HG03520 (cell line): ENCODE data around the gene ZNF441.
"Not testable (repeated sequence)": the region's sequence is repeated elsewhere in the genome, so short reads cannot be mapped to it uniquely, and the experiment has no call there.

Experiments
- ATAC-seq: cut with Tn5 transposase; IDR thresholded peaks from one replicate; pipeline ENCODE4 v1.9.1; 2021; ENCODE audit warnings: mild to moderate bottlenecking, moderate library complexity; ENCODE audit not compliant: unreplicated experiment

ZNF441 gene

GRCh38 chr19:11776669-11777068 is 9.9 kb downstream of the ZNF441 start:
- ATAC-seq, result not testable (repeated sequence)

DNA sequence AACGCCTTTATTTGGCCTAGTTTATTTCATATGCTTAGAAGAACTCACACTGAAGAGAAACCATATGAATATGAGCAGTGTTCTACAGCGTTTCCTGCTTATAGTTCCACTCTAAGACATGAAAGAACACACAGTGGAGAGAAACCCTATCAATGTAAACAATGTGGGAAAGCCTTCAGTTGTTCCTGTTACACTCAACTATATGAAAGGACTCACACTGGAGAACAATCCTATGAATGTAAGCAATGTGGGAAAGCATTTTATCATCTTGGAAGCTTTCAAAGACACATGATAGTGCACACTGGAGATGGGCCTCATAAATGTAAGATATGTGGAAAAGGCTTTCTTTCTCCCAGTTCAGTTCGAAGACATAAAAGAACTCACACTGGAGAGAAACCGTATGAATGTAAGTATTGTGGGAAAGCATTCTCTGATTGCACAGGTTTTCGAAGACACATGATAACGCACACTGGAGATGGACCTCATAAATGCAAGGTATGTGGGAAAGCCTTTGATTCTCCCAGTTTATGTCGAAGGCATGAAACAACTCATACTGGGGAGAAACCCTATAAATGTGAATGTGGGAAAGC is 13.7 kb downstream of the ZNF441 start:
- no peak for ATAC-seq

DNA sequence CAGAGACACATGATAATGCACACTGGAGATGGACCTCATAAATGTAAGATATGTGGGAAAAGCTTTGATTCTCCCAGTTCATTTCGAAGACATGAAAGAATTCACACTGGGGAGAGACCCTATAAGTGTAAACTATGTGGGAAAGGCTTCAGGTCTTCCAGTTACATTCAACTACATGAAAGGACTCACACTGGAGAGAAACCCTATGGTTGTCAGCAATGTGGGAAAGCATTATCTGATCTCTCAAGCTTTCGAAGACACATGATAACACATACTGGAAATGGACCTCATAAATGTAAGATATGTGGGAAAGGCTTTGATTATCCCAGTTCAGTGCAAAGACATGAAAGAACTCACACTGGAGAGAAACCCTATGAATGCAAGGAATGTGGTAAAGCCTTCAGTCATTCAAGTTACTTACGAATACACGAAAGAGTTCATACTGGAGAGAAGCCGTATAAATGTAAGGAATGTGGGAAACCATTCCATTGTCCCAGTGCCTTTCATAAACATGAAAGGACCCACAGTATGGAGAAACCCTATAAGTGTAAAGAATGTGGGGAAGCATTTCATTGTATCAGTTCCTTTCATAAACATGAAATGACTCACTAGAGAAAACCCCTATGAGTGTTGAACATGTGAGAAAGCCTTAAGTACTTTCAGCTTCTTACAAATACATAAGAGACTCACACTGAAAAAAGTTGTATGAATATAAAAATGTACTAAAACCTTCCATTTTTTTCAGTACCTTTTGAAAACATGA is 14.7 kb downstream of the ZNF441 start:
- ATAC-seq, result no peak

DNA sequence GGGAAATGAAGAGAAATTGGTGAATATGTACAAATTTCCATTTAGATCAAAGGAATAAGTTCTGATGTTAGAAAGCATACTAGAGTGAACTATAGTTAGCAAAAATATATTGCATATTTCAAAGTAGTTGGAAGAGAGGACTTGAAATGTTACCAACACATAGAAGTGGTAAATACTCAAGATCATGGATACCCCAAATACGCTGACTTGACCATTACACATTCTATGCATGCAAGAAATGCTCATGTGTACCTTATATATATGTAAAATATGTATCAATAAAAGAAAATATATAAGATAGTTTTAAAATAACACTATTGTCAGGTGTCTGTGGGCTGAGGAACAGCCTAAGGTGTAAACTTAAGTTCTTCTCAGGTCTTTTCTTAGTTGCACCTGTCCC is 17.0 kb downstream of the ZNF441 start:
- ATAC-seq, result no peak

DNA sequence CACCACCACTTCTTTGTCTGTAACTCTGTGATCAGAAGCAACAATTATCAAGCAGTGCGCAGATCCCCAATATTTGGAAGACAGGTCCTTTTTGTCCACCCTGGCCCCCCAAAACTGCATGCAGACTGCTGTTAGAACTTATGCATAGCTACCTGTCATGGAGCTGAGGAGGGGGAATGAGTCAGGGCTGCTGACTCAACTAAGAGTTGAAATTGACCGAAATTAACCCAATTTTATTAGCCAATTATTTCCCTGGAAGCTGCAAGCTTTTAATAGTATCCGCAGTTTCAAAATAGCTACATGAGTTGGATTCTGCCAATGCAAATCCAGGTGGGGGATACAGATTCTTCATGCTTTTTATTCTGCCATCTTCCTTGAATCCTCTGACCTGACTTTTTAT is 17.6 kb downstream of the ZNF441 start:
- no peak for ATAC-seq

GRCh38 chr19:11787536-11787935 is 20.7 kb downstream of the ZNF441 start:
- ATAC-seq, result no peak

- ATAC-seq, result no peak
These were observed 26.1 kb downstream of the ZNF441 start for GRCh38 chr19:11792942-11793341.

DNA sequence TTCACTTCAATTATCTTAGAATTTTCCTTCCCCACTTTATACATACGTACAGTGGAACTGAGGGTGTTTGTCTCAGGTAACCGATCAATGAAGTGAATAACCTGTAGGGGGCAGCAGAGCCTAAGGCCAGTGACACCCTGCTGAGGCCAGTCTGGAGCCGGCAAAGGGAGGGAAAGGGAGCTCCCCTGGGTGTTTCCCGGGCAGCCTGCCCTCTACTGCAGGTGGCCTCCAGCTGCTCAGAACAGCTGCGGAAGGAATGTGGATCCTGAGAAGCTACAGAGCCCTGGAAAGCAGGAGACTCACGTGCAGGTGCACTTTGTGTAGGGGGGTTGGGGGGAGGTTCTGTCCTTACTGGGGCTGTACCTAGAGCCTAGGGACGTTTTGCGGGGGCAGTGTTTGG is 30.7 kb downstream of the ZNF441 start:
- no peak for ATAC-seq

- peak; percentile 92 for ATAC-seq
These were observed 31.9 kb downstream of the ZNF441 start, which contains the start of gene ZNF491 for GRCh38 chr19:11798391-11799330. ZNF491 (plus strand) TSS chr19:11798523; CDS start chr19:11805954, 7,431 bp downstream.

- no peak for ATAC-seq
These were observed 39.7 kb downstream of the ZNF441 start for GRCh38 chr19:11806354-11807098.

GRCh38 chr19:11807099-11807380 is 40.2 kb downstream of the ZNF441 start:
- no peak for ATAC-seq

DNA sequence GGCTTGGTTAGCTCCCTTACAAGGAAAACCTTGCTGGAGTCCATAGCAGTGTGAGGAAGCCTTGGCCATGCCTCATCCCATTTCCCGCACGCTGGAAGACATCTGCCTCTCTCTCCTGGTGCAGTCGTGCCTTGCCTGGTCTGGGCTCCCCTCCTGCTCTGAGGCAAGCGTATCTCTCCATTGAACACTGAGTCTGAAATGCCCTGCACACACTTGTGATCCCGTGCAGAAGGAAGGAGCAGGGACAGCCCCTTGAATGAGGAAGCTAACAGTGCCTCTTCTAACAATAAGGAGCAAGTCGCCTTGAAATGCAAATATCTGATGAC is 46.9 kb downstream of the ZNF441 start:
- ATAC-seq, result peak; percentile 16

- peak; percentile 91 for ATAC-seq
These were observed 47.4 kb downstream of the ZNF441 start, which contains the start of gene ZNF440 for GRCh38 chr19:11814029-11814699. ZNF440 (plus strand) TSS chr19:11814273; CDS start chr19:11814448, 175 bp downstream.

DNA sequence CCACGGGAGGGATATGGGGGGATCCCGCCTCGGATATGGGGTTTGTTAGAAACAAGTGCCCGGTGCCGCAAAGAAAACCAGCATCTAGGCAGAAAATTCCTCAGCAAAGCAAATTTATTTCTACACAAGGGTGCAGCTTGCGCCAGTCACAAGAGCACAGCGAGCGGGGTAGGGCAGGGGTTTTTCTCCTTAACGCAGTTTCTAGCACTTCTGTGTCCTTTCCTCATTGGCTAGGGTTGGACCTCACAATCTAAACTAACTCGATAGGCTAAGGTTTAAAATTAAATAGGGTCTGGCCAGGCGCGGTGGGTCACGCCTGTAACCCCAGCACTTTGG is 47.9 kb downstream of the ZNF441 start:
- ATAC-seq, result no peak

GRCh38 chr19:11821474-11822109 is 54.8 kb downstream of the ZNF441 start:
- ATAC-seq, result no peak

DNA sequence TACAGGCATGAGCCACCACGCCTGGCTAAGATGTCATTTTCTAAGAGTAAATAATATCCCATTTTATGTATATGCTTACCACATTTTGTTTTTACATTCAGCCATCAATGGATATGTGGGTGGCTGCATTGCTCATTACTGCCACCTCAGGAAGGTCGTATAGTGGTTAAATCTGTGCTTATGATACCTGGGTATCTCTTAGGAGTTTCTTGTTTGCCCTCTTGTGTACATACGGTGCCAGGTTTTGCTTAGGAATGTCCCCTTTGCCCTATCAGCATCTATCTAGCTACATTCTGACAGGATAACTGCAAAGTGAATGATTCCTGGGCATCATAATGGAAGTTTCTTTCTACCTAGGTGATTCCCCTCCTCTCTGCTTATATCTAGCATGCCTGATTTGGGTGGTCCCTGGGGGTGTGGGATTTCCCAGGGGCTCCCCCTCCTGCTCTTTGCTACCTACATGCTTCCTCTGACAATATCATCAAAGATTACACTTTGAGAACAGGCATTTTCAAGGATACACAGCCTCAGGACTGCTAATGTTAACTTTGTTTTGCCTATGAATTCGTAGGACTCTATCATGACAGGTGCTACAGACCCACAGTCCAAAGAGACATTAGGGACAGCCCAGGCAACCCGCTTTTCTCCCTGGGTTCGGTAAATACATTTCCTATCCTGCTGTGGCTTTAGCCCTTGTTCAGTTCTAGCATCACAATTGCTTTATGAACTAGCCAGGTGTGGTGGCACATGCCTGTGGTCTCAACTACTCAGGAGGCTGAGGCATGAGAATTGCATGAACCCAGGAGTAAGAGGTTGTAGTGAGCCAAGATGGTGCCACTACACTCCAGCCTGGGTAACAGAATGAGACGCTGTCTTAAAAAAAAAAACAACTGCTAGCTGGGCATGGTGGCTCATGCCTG is 62.4 kb downstream of the ZNF441 start:
- ATAC-seq, result not testable (repeated sequence)

GRCh38 chr19:11832253-11832912 is 65.6 kb downstream of the ZNF441 start:
- no peak for ATAC-seq

DNA sequence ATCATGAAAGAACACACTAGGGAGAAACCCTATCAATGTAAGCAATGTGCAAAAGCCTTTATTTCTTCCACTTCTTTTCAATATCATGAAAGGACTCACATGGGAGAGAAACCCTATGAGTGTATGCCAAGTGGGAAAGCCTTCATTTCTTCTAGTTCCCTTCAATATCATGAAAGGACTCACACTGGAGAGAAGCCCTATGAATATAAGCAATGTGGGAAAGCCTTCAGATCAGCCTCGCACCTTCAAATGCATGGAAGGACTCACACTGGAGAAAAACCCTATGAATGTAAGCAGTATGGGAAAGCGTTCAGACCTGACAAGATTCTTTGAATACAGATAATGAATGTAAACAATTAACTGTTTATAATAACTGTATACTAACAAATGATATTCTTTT is 66.7 kb downstream of the ZNF441 start:
- ATAC-seq, result no peak
